ENCODE results near the gene ZBBX. TPM values are rescaled to one million over a fixed set of nuclear protein-coding genes. Genes with fewer than 3 reads are reported as not detected.

Gene ZBBX
- polyA plus RNA-seq, 1 donor, result 5.7 TPM

Other genes with a start within 250 kb of the ZBBX start
- gene SERPINI2, start 93.7 kb upstream of the ZBBX start, polyA plus RNA-seq (ENCODE audit: insufficient read length), result 1.9 TPM